ENCODE data around the gene YIPF5.

Gene YIPF5

GRCh38 chr5:144122081-144122480, 48.4 kb downstream of the YIPF5 start:
- no peak for DNase-seq

- DNase-seq, result no peak
Observed at GRCh38 chr5:144121577-144121976, 48.9 kb downstream of the YIPF5 start.

- no peak for DNase-seq
Observed at GRCh38 chr5:144120661-144121180, 49.7 kb downstream of the YIPF5 start.

- no peak for DNase-seq
Observed at GRCh38 chr5:144117412-144117811, 53.0 kb downstream of the YIPF5 start.

- DNase-seq, result no peak
Observed at GRCh38 chr5:144114571-144114970, 55.9 kb downstream of the YIPF5 start.
